HepG2 (cell line): ENCODE measurements around the gene RIC3. TPM values are rescaled to one million over a fixed set of nuclear protein-coding genes. Genes with fewer than 3 reads are reported as not detected.
A peak's percentile ranks its signal among the peaks of the same experiment; 100 is the strongest.

Source experiments
- ATAC-seq: fragments of 200-7000 bp; cut with Tn5 transposase; 3 replicates; pipeline ENCODE4 v1.9.1; 2020; ENCODE audit warnings: mild to moderate bottlenecking, moderate library complexity
- BruUV-seq: library from RNA; stranded (reverse); fragments of 400-500 nt; replicated peaks from 2 replicates; lab custom pipeline; 2021; lab: Mats Ljungman, UMichigan
- CTCF ChIA-PET: fragments of 300-600 bp; formaldehyde crosslinking; extraction: SDS; loops from one replicate; lab custom pipeline; 2021; ENCODE audit warnings: low total read pairs, inconsistent platforms, low intra/inter-chr PET ratio; lab: Yijun Ruan, JAX
- POLR2A ChIA-PET: fragments of 350-600 bp; sonication (Branson Sonifier 250); formaldehyde crosslinking; loops from one replicate; lab custom pipeline; 2020; ENCODE audit warnings: antibody characterized with exemption, inconsistent platforms; lab: Yijun Ruan, JAX
- DNase-seq: peaks from one replicate; pipeline ENCODE4 v3.0.0-alpha.2; 2015; ENCODE audit warnings: low spot score
- FAIRE-seq: peaks from 3 replicates; lab custom pipeline; 2011; peaks lifted over from hg19 to GRCh38; lab: Jason Lieb, UNC
- H2AFZ ChIP-seq: one replicate; pipeline ENCODE4 v1.6.1; 2011; ENCODE audit warnings: low read length, inconsistent platforms
- H3K27ac ChIP-seq: fragments of 300-600 bp; 3 replicates; pipeline ENCODE4 v1.8.0; 2011; ENCODE audit warnings: mixed run types, mild to moderate bottlenecking, mixed read lengths, low read length, inconsistent platforms; ENCODE audit not compliant: insufficient read depth; ENCODE audit errors: extremely low read length
- H3K27me3 ChIP-seq, 2 experiments: fragments of 200-600 bp in 1 of 2; 2 replicates in 1 of 2; 3 replicates in 1 of 2; pipeline versions ENCODE4 v1.6.0 to v1.8.0; 2011; ENCODE audit warnings: low read length in 2 of 2, mild to moderate bottlenecking in 2 of 2, moderate library complexity in 2 of 2, inconsistent platforms in 1 of 2; ENCODE audit not compliant: insufficient read depth in 2 of 2, control insufficient read depth in 1 of 2
- H3K36me3 ChIP-seq, 2 experiments: fragments of 200-600 bp in 1 of 2; replicated peaks in 1 of 2; 2 replicates in 1 of 2; 3 replicates in 1 of 2; pipeline versions ENCODE4 v1.5.1 to v1.8.0; 2011; ENCODE audit warnings: low read length in 2 of 2, inconsistent platforms in 1 of 2; ENCODE audit not compliant: insufficient read depth in 2 of 2, control insufficient read depth in 1 of 2
- H3K4me1 ChIP-seq: 2 replicates; pipeline ENCODE4 v1.5.1; 2012; ENCODE audit warnings: low read length, inconsistent platforms; ENCODE audit not compliant: insufficient read depth
- H3K4me2 ChIP-seq: 2 replicates; pipeline ENCODE4 v1.6.0; 2011; ENCODE audit warnings: low read depth, low read length, inconsistent platforms
- H3K4me3 ChIP-seq, 3 experiments: fragments of 200-600 bp in 1 of 3; sonication (generic), shearing (Covaris generic) in 1 of 3; replicated peaks in 1 of 3; 2 replicates each; pipeline ENCODE4 v1.5.1; 2011 to 2016; ENCODE audit warnings: low read length in 3 of 3, inconsistent platforms in 2 of 3, low read depth in 2 of 3, mild to moderate bottlenecking in 2 of 3, control low read depth in 1 of 3, mixed read lengths in 1 of 3; ENCODE audit not compliant: insufficient read depth in 1 of 3
- H3K79me2 ChIP-seq: one replicate; pipeline ENCODE4 v1.6.1; 2011; ENCODE audit warnings: low read length, inconsistent platforms; ENCODE audit not compliant: insufficient read depth
- H3K9ac ChIP-seq: 2 replicates; pipeline ENCODE4 v1.6.0; 2011; ENCODE audit warnings: mild to moderate bottlenecking, low read depth, low read length, inconsistent platforms; ENCODE audit not compliant: insufficient read depth
- H3K9me3 ChIP-seq: 2 replicates; pipeline ENCODE4 v1.5.1; 2012; ENCODE audit warnings: mild to moderate bottlenecking, low read length
- H4K20me1 ChIP-seq: 2 replicates; pipeline ENCODE4 v1.6.0; 2011; ENCODE audit warnings: inconsistent platforms, mild to moderate bottlenecking, low read length, moderate library complexity; ENCODE audit not compliant: insufficient read depth
- MAZ ChIP-seq, 2 experiments: sonication (generic) in 1 of 2; formaldehyde crosslinking in 1 of 2; IDR thresholded peaks; 2 replicates each; pipeline versions ENCODE4 v1.5.0 to v1.6.1; 2012 to 2020; ENCODE audit warnings: low read depth in 2 of 2, mild to moderate bottlenecking in 2 of 2, borderline replicate concordance in 1 of 2, improper control_type of control experiment in 1 of 2, low read length in 1 of 2, missing genetic modification reagents in 1 of 2, moderate library complexity in 1 of 2
- TBP ChIP-seq: sonication (generic); formaldehyde crosslinking; IDR thresholded peaks from 2 replicates; pipeline ENCODE4 v1.5.0; 2020; ENCODE audit warnings: missing genetic modification reagents
- TIGD3 ChIP-seq: sonication (generic); formaldehyde crosslinking; IDR thresholded peaks from 2 replicates; pipeline ENCODE4 v1.5.1; 2020; ENCODE audit warnings: mild to moderate bottlenecking, missing genetic modification reagents, borderline replicate concordance
- ZBTB2 ChIP-seq: sonication (generic); formaldehyde crosslinking; IDR thresholded peaks from 2 replicates; pipeline ENCODE4 v1.8.0; 2022; ENCODE audit warnings: low read depth, missing genetic modification reagents
- ZNF430 ChIP-seq: sonication (generic); formaldehyde crosslinking; IDR thresholded peaks from 2 replicates; pipeline ENCODE4 v1.9.0; 2021; ENCODE audit warnings: mild to moderate bottlenecking, missing genetic modification reagents
- ZNF567 ChIP-seq: sonication (generic); formaldehyde crosslinking; IDR thresholded peaks from 2 replicates; pipeline ENCODE4 v1.8.1; 2023; ENCODE audit warnings: mild to moderate bottlenecking, missing genetic modification reagents, borderline replicate concordance
- ZNF761 ChIP-seq: sonication (generic); formaldehyde crosslinking; conservative IDR thresholded peaks from 2 replicates; pipeline ENCODE4 v1.4.0; 2020; ENCODE audit warnings: mild to moderate bottlenecking, missing genetic modification reagents
- WGBS: methylation state at CpG from one replicate; pipeline ENCODE4 v1.1.6; 2017; ENCODE audit warnings: low lambda C conversion rate; 5-methylcytosine and 5-hydroxymethylcytosine counted together
- in situ Hi-C: cut with HindIII; loops from 2 replicates; pipeline ENCODE4 v1.10.0; 2017; ENCODE audit warnings: low pct_unique_long_range_greater_than_20kb; ENCODE audit not compliant: extremely low pct_ligation_motif_present
- intact Hi-C: fragments of 100-400 bp; cut with micrococcal nuclease; formaldehyde crosslinking; loops from one replicate; pipeline ENCODE4 v1.10.0; 2022; ENCODE audit not compliant: unreplicated experiment
- polyA plus RNA-seq, 8 experiments: library from polyadenylated mRNA; depleted of rRNA in 3 of 8; stranded (reverse) in 7 of 8; unstranded in 1 of 8; fragments of >200 nt; fragmentation: Illumina TruSeq in 4 of 8; extraction: Trizol in 4 of 8; gene quantifications; 2 replicates each; pipeline versions ENCODE4 v1.2.1 to v1.2.3, GENCODE V29; 2011 to 2016; ENCODE audit warnings: low read depth in 4 of 8, missing spikeins in 1 of 8, mixed read lengths in 1 of 8; ENCODE audit not compliant: insufficient read depth in 1 of 8
- total RNA-seq, 5 experiments: library from RNA; depleted of rRNA; stranded (reverse); fragments of >200 nt; fragmentation: Illumina TruSeq; extraction: Trizol; gene quantifications; 2 replicates each; pipeline ENCODE4 v1.2.3, GENCODE V29; 2016; ENCODE audit warnings: low read depth in 1 of 5
- TF ChIP-seq, protein P1 (sequence below): sonication (generic); formaldehyde crosslinking; conservative IDR thresholded peaks from 2 replicates; pipeline ENCODE4 v1.4.0; 2020; ENCODE audit warnings: missing genetic modification reagents

The RIC3 gene
- total and polyA plus RNA-seq, 2 of the 13 experiments (the other 11 are each of a cell fraction or from before 2014, with no cell fraction given) = not detected

GRCh38 chr11:8067929-8068575, 100.8 kb downstream of the RIC3 start:
- CTCF ChIA-PET = no interaction called here
- FAIRE-seq = no peak
- POLR2A ChIA-PET = no interaction called here
- TF ChIP-seq ZNF567 (CRISPR knock-in tag) (no peak), MAZ (IDR thresholded peaks at IDR 0.05; ENCODE audit: borderline replicate concordance, low read depth, low read length) (no peak), MAZ (CRISPR knock-in tag; IDR thresholded peaks at IDR 0.05; ENCODE audit: low read depth) (no peak), ZNF761 (CRISPR knock-in tag) (no peak), TIGD3 (CRISPR knock-in tag) (no peak), ZNF430 (no peak), TBP (no peak), ZBTB2 (no peak)
- TF ChIP-seq, protein P1, sequence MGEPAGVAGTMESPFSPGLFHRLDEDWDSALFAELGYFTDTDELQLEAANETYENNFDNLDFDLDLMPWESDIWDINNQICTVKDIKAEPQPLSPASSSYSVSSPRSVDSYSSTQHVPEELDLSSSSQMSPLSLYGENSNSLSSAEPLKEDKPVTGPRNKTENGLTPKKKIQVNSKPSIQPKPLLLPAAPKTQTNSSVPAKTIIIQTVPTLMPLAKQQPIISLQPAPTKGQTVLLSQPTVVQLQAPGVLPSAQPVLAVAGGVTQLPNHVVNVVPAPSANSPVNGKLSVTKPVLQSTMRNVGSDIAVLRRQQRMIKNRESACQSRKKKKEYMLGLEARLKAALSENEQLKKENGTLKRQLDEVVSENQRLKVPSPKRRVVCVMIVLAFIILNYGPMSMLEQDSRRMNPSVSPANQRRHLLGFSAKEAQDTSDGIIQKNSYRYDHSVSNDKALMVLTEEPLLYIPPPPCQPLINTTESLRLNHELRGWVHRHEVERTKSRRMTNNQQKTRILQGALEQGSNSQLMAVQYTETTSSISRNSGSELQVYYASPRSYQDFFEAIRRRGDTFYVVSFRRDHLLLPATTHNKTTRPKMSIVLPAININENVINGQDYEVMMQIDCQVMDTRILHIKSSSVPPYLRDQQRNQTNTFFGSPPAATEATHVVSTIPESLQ (CRISPR knock-in tag) = no peak
- H3K27me3 ChIP-seq = peaks cover 2 to 44% of the 10 kb centered on the region in 2 experiments
- no peak overlapping the region for H3K27ac ChIP-seq
- no peaks in the 10 kb centered on the region for H3K9me3 ChIP-seq
- H3K4me3 ChIP-seq = peak overlapping the region in 1 of 3 experiments; percentile 35; a peak in 1 of 6 replicates
- in situ Hi-C loops (no loop called here), intact Hi-C loops (no loop called here)
- no peaks in the 10 kb centered on the region for H4K20me1 ChIP-seq
- ATAC-seq = peak; percentile 28
- no peak overlapping the region for H3K4me2 ChIP-seq
- DNase-seq = no peak
- H2AFZ ChIP-seq = no peak overlapping the region
- no peak overlapping the region for H3K9ac ChIP-seq
- no peaks in the 10 kb centered on the region for H3K36me3 ChIP-seq
- BruUV-seq = no TSS peak
- no peaks in the 10 kb centered on the region for H3K79me2 ChIP-seq
- peaks cover 14% of the 10 kb centered on the region for H3K4me1 ChIP-seq
- 32% methylated on average over 12 of the region's 13 CpGs for WGBS
